ENCODE results near the gene NT5C.

NT5C gene

GRCh38 chr17:75096082-75096625 is 35.4 kb downstream of the NT5C start:
- Histone ChIP-seq H3K27ac (ENCODE audit: extremely low read depth, low read depth, low read length) (no peak overlapping the region), H3K9me3 (ENCODE audit: control insufficient read depth, insufficient read depth, low read depth, low read length) (no peaks in the 10 kb centered on the region), H3K36me3 (ENCODE audit: control insufficient read depth in 2 of 2, insufficient read depth in 1 of 2, low read length in 2 of 2) (peaks cover 0 to 19% of the 10 kb centered on the region in 2 experiments; a peak in 1 of 3 replicates), H3K4me3 (ENCODE audit: low read depth, low read length) (no peak overlapping the region), H3K4me1 (ENCODE audit: control insufficient read depth, insufficient read depth, low read length) (peaks cover under 1% of the 10 kb centered on the region; the same call in 1 of the 2 replicates)
- CTCF ChIA-PET = interaction anchor here (0.6 to 3.1 kb wide), 6 partner anchors 9 to 134 kb away, joined by 3 to 22 read pairs (median 4); no protein-coding TSS in a partner anchor
- POLR2A ChIA-PET = interaction anchor here (0.6 to 2.8 kb wide), 8 partner anchors 9 to 313 kb away, joined by 3 to 19 read pairs (median 5); partner anchors contain the start of genes ARMC7 and MRPL58
- no peak for TF ChIP-seq ZNF677 (tag by site-specific recombination; IDR thresholded peaks at IDR 0.05)
- TF ChIP-seq ZNF26 (tag by site-specific recombination; IDR thresholded peaks at IDR 0.05) = no peak
- no peak for TF ChIP-seq ZNF335 (tag by site-specific recombination; conservative IDR thresholded peaks at IDR 0.05)
- TF ChIP-seq, protein P1, sequence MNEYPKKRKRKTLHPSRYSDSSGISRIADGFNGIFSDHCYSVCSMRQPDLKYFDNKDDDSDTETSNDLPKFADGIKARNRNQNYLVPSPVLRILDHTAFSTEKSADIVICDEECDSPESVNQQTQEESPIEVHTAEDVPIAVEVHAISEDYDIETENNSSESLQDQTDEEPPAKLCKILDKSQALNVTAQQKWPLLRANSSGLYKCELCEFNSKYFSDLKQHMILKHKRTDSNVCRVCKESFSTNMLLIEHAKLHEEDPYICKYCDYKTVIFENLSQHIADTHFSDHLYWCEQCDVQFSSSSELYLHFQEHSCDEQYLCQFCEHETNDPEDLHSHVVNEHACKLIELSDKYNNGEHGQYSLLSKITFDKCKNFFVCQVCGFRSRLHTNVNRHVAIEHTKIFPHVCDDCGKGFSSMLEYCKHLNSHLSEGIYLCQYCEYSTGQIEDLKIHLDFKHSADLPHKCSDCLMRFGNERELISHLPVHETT (tag by site-specific recombination; IDR thresholded peaks at IDR 0.05) = no peak
- TF ChIP-seq HOXC10 (CRISPR knock-in tag; IDR thresholded peaks at IDR 0.05) = no peak
- peak; percentile 76 for TF ChIP-seq ZBTB48 (tag by site-specific recombination; IDR thresholded peaks at IDR 0.05)
- TF ChIP-seq, protein P2, sequence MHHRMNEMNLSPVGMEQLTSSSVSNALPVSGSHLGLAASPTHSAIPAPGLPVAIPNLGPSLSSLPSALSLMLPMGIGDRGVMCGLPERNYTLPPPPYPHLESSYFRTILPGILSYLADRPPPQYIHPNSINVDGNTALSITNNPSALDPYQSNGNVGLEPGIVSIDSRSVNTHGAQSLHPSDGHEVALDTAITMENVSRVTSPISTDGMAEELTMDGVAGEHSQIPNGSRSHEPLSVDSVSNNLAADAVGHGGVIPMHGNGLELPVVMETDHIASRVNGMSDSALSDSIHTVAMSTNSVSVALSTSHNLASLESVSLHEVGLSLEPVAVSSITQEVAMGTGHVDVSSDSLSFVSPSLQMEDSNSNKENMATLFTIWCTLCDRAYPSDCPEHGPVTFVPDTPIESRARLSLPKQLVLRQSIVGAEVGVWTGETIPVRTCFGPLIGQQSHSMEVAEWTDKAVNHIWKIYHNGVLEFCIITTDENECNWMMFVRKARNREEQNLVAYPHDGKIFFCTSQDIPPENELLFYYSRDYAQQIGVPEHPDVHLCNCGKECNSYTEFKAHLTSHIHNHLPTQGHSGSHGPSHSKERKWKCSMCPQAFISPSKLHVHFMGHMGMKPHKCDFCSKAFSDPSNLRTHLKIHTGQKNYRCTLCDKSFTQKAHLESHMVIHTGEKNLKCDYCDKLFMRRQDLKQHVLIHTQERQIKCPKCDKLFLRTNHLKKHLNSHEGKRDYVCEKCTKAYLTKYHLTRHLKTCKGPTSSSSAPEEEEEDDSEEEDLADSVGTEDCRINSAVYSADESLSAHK (tag by site-specific recombination; IDR thresholded peaks at IDR 0.05) = no peak
- no peak for TF ChIP-seq ZNF311 (tag by site-specific recombination; IDR thresholded peaks at IDR 0.05; ENCODE audit: borderline replicate concordance)
- 0 out of 2 replicates have a peak, but pooled peaks have one; percentile 41 for TF ChIP-seq ZBTB8A (tag by site-specific recombination; IDR thresholded peaks at IDR 0.05)
- TF ChIP-seq MZF1 (tag by site-specific recombination; IDR thresholded peaks at IDR 0.05; ENCODE audit: borderline replicate concordance) = no peak
- TF ChIP-seq ZNF473 (tag by site-specific recombination; IDR thresholded peaks at IDR 0.05) = no peak
- TF ChIP-seq EGR2 (tag by site-specific recombination; IDR thresholded peaks at IDR 0.05; ENCODE audit: low read depth) = peak; percentile 58
- TF ChIP-seq ZNF10 (tag by site-specific recombination; IDR thresholded peaks at IDR 0.05) = no peak
- 0 out of 2 replicates have a peak, but pooled peaks have one; percentile 32 for TF ChIP-seq KLF9 (tag by site-specific recombination; IDR thresholded peaks at IDR 0.05; ENCODE audit: low read depth)
- TF ChIP-seq ZBTB7A (tag by site-specific recombination; IDR thresholded peaks at IDR 0.05; ENCODE audit: low read depth) = no peak
- peak; percentile 43; the same call in 1 of the 2 replicates for TF ChIP-seq KLF16 (tag by site-specific recombination; IDR thresholded peaks at IDR 0.05)
- no peak for TF ChIP-seq ZNF394 (tag by site-specific recombination; IDR thresholded peaks at IDR 0.05; ENCODE audit: borderline replicate concordance)
- no peak for TF ChIP-seq ZNF416 (tag by site-specific recombination; IDR thresholded peaks at IDR 0.05)
- TF ChIP-seq, protein P3, sequence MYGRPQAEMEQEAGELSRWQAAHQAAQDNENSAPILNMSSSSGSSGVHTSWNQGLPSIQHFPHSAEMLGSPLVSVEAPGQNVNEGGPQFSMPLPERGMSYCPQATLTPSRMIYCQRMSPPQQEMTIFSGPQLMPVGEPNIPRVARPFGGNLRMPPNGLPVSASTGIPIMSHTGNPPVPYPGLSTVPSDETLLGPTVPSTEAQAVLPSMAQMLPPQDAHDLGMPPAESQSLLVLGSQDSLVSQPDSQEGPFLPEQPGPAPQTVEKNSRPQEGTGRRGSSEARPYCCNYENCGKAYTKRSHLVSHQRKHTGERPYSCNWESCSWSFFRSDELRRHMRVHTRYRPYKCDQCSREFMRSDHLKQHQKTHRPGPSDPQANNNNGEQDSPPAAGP (tag by site-specific recombination; IDR thresholded peaks at IDR 0.05) = peak; percentile 88
- no peak for TF ChIP-seq IKZF3 (tag by site-specific recombination; IDR thresholded peaks at IDR 0.05)
- TF ChIP-seq ZNF670 (tag by site-specific recombination; IDR thresholded peaks at IDR 0.05; ENCODE audit: low read depth) = no peak
- TF ChIP-seq ZSCAN16 (tag by site-specific recombination; IDR thresholded peaks at IDR 0.05) = no peak
- TF ChIP-seq ZNF621 (tag by site-specific recombination; IDR thresholded peaks at IDR 0.05) = no peak
- TF ChIP-seq ZBTB26 (tag by site-specific recombination; optimal IDR thresholded peaks at IDR 0.05) = peak; percentile 12
- TF ChIP-seq PRDM1 (tag by site-specific recombination; IDR thresholded peaks at IDR 0.05) = 0 out of 2 replicates have a peak, but pooled peaks have one; percentile 41
- TF ChIP-seq ZFHX2 (tag by site-specific recombination; conservative IDR thresholded peaks at IDR 0.05) = peak; percentile 56
- TF ChIP-seq ZNF514 (tag by site-specific recombination; IDR thresholded peaks at IDR 0.05) = no peak
- TF ChIP-seq, protein P4, sequence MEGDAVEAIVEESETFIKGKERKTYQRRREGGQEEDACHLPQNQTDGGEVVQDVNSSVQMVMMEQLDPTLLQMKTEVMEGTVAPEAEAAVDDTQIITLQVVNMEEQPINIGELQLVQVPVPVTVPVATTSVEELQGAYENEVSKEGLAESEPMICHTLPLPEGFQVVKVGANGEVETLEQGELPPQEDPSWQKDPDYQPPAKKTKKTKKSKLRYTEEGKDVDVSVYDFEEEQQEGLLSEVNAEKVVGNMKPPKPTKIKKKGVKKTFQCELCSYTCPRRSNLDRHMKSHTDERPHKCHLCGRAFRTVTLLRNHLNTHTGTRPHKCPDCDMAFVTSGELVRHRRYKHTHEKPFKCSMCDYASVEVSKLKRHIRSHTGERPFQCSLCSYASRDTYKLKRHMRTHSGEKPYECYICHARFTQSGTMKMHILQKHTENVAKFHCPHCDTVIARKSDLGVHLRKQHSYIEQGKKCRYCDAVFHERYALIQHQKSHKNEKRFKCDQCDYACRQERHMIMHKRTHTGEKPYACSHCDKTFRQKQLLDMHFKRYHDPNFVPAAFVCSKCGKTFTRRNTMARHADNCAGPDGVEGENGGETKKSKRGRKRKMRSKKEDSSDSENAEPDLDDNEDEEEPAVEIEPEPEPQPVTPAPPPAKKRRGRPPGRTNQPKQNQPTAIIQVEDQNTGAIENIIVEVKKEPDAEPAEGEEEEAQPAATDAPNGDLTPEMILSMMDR (tag by site-specific recombination; IDR thresholded peaks at IDR 0.05) = no peak

Data from HEK293 (cell line).